Measurements from ENCODE around the gene RPS6KB2.
A peak's percentile ranks its signal among the peaks of the same experiment; 100 is the strongest.

Gene RPS6KB2

DNA sequence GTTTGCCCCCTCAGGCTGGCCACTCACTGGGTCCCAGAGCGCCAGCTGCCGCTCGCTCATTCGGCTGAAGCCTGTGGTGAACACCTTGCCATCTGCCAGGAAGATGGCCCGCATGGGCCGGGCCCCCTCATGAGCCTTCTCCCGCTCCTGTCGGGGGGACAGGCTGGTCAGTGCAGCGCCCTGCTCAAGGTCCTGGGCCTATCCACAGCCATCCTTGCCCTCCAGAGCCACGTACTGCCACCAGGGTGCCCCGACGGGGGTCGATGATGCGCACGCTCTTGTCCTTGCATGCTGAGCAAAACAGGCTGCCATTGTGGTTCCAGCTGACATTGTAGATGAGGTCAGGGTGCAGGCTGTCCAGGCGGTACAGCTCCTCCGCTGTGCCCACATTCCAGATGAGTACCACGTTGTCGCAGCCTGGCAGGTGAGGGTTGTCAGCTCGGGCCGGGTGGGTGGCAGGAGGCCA, 12.8 kb downstream of the RPS6KB2 start:
- no peak for DNase-seq (ENCODE audit: low read depth in 4 of 4, low spot score in 1 of 4)

DNA sequence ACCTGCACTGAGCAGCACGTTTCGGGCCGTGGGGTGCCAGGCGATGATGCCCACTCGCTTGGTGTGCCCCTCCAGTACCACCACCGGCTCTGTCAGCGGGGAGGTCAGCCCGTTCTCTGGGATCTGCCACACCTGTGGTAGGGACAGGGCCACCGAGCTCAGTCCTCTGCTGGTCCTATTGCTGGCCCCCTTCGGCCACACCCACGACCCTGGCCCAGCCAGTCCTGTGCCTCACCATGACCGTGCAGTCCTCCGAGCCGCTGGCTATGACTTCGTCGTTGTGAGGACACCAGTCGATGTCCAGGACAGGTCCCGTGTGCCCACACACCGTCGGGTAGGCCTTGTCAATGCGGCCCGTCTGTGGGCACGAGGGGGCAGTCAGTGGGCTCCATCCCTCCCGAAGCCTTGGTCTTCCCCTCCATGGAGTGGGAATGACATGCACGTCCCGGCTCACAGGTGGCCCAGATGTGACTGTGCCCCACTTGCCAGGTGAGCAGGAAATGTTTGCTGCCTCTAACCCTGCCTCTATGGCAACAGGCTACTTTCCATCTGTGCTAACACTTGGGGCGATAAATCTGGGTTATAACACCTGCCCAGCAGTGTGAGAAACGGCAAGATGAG, 13.5 kb downstream of the RPS6KB2 start:
- no peak for DNase-seq (ENCODE audit: low read depth in 4 of 4, low spot score in 1 of 4)

- no peak for DNase-seq (ENCODE audit: low read depth in 4 of 4, low spot score in 1 of 4)
Measured at GRCh38 chr11:67442504-67443404, 14.5 kb downstream of the RPS6KB2 start.

DNA sequence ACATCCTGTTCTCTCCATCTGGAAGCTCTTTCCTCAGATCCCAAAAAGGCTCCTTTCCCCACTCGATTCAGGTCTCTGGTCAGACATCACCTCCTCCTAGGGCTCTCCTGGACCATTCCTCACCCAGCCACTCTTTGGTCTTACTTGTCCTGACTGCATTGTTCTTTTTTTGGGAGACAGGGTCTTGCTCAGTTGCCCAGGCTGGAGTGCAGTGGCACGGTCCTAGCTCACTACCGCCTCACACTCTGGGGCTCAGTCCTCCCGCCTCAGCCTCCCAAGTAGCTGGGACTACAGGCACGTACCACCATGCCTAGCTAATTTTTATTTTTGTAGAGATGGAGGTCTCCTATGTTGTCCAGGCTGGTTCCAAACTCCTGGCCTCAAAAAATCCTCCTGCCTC, 17.2 kb downstream of the RPS6KB2 start:
- no peak for DNase-seq (ENCODE audit: low read depth in 4 of 4, low spot score in 1 of 4)

GRCh38 chr11:67448220-67448609, 19.9 kb downstream of the RPS6KB2 start:
- no peak for DNase-seq (ENCODE audit: low read depth in 4 of 4, low spot score in 1 of 4)

GRCh38 chr11:67449116-67449844, 21.0 kb downstream of the RPS6KB2 start:
- no peak for DNase-seq (ENCODE audit: low read depth in 4 of 4, low spot score in 1 of 4)

DNA sequence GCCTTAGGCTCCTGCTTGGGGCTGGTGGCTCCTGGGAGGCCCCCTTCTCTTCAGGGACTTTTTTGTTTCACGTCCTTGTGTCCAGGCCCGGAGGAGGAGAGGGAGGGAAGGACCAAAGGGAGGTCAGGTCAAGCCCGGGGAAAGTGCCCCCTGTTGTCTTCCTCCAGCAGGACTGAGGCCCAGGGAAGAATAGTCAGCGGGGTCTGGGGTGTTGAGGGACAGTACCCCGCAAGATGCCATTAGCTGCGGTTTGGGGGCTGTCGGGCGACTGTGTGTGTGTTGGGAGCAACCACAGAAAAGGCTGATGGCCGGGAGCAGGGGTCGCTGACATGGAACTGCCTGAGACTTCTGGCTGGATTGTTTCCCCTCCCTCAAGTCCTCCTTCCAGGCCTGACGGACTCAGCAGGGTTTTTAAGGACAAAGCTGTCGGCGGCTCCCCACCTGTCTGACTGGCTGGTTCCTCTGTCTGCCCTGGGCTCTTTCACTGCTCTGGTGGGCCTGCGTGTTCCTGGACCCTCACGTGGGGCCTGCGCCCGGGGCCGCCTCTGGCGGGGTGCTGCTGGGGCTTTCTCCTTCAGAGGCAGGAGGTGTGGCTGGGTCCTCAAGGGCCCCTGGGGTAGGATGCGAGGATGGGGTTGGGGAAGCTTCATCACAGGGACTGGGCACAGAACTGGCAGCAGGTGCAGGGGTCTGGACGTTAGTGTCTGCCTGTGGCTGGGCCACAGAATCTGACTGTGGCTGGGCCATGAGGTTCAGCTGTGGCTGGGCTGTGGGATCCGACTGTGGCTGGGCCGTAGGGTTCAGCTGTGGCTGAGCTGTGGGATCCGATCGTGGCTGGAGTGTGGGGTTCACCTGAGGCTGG, 22.7 kb downstream of the RPS6KB2 start:
- no peak for DNase-seq (ENCODE audit: low read depth in 4 of 4, low spot score in 1 of 4)

GRCh38 chr11:67451658-67451976, 23.3 kb downstream of the RPS6KB2 start:
- no peak for DNase-seq (ENCODE audit: low read depth in 4 of 4, low spot score in 1 of 4)

DNA sequence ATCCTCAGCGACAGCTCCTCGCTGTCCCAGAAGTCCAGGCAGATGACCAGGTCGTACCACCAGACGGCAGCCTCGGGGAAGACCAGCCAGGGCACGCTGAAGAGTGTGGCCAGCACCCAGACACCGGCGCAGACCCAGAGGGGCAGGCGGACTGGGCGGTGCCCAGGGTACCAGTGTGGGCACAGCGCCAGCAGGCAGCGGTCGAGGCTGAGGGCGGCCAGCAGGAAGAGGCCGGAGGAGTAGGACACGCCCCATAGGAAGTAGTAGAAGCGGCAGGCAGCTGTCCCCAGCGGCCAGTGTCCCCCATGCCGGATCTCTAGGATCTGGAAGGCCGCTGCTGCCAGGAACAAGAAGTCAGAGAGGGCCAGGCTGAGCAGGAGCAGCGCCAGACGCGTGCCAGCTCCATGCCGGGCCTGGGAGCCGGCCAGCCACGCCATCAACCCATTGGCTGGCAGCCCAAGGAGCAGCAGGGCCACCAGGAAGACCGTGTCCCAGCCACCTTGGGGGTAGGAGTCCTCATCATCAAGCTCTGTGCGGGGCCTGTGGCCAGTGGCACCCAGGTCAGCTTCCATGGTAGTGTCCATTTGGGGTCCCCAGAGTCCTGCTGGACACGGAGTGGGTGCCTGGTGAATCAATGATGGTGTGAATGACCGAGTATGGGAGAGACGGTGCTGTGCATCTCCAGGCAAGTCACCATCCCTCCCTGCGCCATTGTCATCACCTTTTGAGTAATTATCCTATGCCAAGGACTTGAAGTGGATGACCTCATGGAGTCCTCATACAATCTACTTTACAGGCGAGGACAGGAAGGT, 24.1 kb downstream of the RPS6KB2 start, which contains the start of gene GPR152:
GPR152 (minus strand) TSS at position 589 of the 812 bp plus-strand sequence; CDS start at position 584, 5 bp downstream.
- DNase-seq (ENCODE audit: low read depth in 4 of 4, low spot score in 1 of 4) = no peak

- no peak for DNase-seq (ENCODE audit: low read depth in 4 of 4, low spot score in 1 of 4)
Measured at GRCh38 chr11:67453816-67454732, 25.8 kb downstream of the RPS6KB2 start.

DNA sequence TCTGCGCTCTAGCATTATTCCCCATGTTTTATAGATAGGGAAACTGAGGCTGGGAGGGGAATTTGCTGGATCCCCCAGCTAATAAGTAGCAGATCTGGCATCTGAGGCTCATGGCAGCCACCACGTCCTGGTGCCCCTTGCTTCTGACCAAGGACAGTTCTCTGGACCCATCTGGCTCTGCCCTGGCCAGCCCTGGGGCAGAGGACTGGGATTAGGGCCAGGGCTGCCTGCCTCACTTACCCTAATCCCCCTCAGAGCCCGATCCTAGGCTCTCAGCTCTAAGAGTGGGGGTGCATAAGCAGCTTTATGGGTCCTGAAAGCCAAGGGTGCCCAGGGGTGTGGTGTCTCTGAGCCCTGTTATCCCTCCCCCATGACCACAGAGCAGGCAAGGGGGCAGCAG, 26.8 kb downstream of the RPS6KB2 start, which contains the start of gene CABP4:
CABP4 (plus strand) TSS at position 301 of the 400 bp plus-strand sequence; CDS start at position 371, 70 bp downstream.
- DNase-seq (ENCODE audit: low read depth in 4 of 4, low spot score in 1 of 4) = no peak

DNA sequence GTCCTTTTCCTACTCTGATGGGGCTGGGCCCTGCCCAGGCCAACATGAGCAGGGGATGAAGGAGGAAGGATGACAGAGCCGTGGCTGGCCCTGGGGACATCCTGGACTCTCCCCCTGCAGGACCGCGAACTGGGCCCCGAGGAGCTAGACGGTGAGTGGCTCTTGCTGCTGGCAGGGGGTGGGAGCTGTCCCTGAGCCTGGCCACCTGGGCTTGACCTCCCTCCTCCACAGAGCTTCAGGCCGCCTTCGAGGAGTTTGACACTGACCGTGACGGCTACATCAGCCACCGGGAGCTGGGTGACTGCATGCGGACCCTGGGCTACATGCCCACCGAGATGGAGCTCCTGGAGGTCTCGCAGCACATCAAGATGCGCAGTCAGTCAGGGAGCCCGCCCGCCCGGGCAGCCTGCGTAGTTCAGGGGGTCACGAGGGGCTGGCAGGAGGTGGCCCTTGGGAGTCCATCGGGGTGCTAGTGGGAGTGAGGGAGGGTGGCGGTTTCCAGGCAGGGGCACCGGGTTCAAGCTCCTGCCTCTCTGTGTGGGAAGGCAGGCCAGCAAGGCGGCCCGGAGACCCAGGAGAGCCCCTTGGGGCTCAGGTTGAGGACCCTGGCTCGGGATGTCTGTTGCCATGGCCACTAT, 27.9 kb downstream of the RPS6KB2 start:
- DNase-seq (ENCODE audit: low read depth in 4 of 4, low spot score in 1 of 4) = no peak

DNA sequence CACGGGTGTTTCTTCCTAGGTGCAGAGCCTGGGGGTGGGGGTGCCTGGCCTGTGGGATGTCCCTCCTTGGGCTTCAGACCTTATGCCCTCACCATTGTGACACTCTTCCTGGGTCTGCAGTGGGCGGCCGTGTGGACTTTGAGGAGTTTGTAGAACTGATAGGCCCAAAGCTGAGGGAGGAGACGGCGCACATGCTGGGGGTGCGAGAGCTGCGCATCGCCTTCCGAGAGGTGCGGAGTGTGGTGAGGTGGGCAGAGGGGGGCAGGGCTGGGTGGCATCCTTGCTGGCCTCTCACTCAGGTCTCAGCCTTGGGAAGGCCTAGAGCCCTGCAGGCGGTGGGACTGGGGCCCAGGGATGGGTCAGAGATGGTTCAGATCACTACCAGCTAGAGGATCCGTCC, 29.2 kb downstream of the RPS6KB2 start:
- no peak for DNase-seq (ENCODE audit: low read depth in 4 of 4, low spot score in 1 of 4)

- no peak for DNase-seq (ENCODE audit: low read depth in 4 of 4, low spot score in 1 of 4)
Measured at GRCh38 chr11:67458266-67458665, 30.0 kb downstream of the RPS6KB2 start.

- no peak for DNase-seq (ENCODE audit: low read depth in 4 of 4, low spot score in 1 of 4)
Measured at GRCh38 chr11:67463186-67463585, 34.9 kb downstream of the RPS6KB2 start.

DNA sequence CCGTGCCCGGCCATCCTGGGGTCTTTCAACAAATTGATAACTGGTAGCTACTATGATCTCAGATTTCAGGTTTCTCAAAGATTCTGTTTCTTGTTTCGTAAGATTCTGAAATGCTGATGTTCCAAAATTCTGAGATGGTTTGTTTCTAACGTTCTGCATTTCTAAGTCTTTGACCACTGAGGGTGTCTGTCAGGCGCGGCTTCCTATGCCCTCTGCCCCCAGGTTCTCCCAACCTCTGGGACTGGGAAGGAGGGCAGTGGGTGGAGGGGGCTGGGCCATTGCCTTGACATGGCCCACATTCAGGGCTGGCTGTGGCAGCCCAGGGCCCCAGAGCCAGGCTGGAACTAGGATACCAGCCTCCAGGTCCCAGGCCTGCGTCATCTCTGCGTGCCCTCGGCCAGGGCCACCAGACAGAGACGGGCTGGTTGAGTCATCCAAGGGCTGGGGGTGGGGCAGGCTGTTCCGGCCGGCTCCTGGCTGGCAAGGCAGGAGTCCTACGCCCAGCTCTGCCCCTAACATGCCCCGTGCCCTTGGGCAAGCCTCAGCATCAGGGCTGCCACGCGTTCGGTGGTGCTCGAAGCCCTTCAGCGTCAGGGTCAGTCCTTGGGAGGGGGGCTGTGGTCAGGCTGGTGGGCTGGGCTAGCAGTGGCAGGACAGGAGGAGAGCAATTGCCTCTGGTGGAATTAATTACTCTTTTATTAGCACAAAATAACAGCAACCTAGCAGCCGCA, 35.6 kb downstream of the RPS6KB2 start:
- DNase-seq (ENCODE audit: low read depth in 4 of 4, low spot score in 1 of 4) = no peak

DNA sequence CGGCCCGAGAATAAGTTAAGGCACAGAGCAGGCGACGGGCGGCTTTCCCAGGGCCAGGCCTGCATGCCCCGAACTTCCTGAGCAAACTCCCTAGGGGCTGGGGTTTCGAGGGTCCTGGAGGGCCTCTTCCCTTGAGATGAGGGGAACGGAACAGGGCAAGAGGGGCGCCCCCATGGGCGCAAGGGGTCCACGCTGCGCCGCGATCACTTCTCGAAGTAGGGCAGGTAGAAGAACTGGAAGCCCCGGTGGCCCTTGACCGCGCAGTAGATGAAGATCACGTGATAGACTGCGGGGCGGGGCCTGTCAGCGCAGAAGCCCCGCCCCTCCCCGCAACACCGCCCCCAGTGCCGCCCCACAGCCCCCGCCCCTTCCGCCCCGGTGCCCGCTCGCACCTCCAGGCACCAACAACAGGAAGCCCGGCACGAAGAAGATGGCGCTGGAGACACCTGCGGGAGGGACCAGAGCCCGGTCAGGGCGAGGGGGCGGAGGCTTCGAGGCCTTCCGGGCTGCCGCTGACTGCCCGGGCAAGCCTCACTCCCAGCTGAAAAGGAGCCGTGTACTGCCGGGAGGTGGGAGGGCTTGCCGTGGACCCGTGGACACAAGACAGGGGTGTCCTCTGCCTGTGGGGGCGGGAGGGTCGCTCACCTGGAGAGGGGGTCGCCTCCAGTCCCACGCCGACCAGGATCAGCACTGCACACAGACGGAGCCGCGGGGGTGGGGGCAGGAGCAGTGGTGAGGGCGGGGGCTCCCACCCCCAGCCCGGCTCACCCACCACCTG, 36.3 kb downstream of the RPS6KB2 start:
- DNase-seq (ENCODE audit: low read depth in 4 of 4, low spot score in 1 of 4) = peak; percentile 82 to 90 (median 86)

All from stimulated activated CD4-positive, alpha-beta T cell treated with anti-CD3 and anti-CD28 coated beads, Interleukin-1b, Interleukin-23, amount 100 ng/mL, for 24 hours (primary cell).